Stimulated activated CD4-positive, alpha-beta T cell treated with anti-CD3 and anti-CD28 coated beads, TNF-alpha, amount 100 ng/mL, for 1 hour (primary cell): ENCODE measurements around the gene GCLC.

Experiments used
- DNase-seq, 3 donors: peaks; one replicate each; pipeline ENCODE4 v3.0.0-alpha.2; 2020; ENCODE audit warnings: low read depth in 3 of 3, low spot score in 1 of 3

GCLC gene

GRCh38 chr6:53527249-53527765, 17.6 kb downstream of the GCLC start:
- no peak for DNase-seq

- no peak for DNase-seq
These were observed 18.9 kb downstream of the GCLC start for GRCh38 chr6:53526000-53526399.

GRCh38 chr6:53524455-53524815, 20.5 kb downstream of the GCLC start:
- no peak for DNase-seq

GRCh38 chr6:53523511-53524454, 21.1 kb downstream of the GCLC start:
- DNase-seq: no peak

GRCh38 chr6:53520320-53520928, 24.5 kb downstream of the GCLC start:
- DNase-seq: no peak

GRCh38 chr6:53518862-53519261, 26.0 kb downstream of the GCLC start:
- no peak for DNase-seq

GRCh38 chr6:53517021-53517420, 27.9 kb downstream of the GCLC start:
- no peak for DNase-seq

- DNase-seq: no peak
These were observed 30.2 kb downstream of the GCLC start for GRCh38 chr6:53514677-53515076.

GRCh38 chr6:53513519-53513966, 31.4 kb downstream of the GCLC start:
- DNase-seq: no peak

GRCh38 chr6:53513056-53513455, 31.8 kb downstream of the GCLC start:
- no peak for DNase-seq

GRCh38 chr6:53512626-53513025, 32.3 kb downstream of the GCLC start:
- DNase-seq: no peak

- no peak for DNase-seq
These were observed 34.2 kb downstream of the GCLC start for GRCh38 chr6:53510746-53511145.

GRCh38 chr6:53506872-53507271, 38.0 kb downstream of the GCLC start:
- no peak for DNase-seq

- DNase-seq: no peak
These were observed 40.4 kb downstream of the GCLC start for GRCh38 chr6:53504512-53504911.

GRCh38 chr6:53503060-53503459, 41.8 kb downstream of the GCLC start:
- no peak for DNase-seq

GRCh38 chr6:53501432-53501831, 43.5 kb downstream of the GCLC start:
- DNase-seq: no peak

GRCh38 chr6:53500095-53500494, 44.8 kb downstream of the GCLC start:
- no peak for DNase-seq

GRCh38 chr6:53499094-53499493, 45.8 kb downstream of the GCLC start:
- no peak for DNase-seq

- no peak for DNase-seq
These were observed 46.3 kb downstream of the GCLC start for GRCh38 chr6:53498649-53499048.

GRCh38 chr6:53497905-53498304, 47.0 kb downstream of the GCLC start:
- DNase-seq: no peak

GRCh38 chr6:53496797-53497375, 48.0 kb downstream of the GCLC start:
- no peak for DNase-seq
